IMR-90 (cell line): Measurements from ENCODE around the gene ADGRL3.

Experiments
- CEBPB ChIP-seq: IDR thresholded peaks from 2 replicates; pipeline ENCODE4 v1.6.1; 2012; ENCODE audit warnings: low read depth, low read length, improper control_type of control experiment
- CHD1 ChIP-seq: IDR thresholded peaks from 2 replicates; pipeline ENCODE4 v1.6.1; 2012; ENCODE audit warnings: low read depth, low read length, improper control_type of control experiment
- CTCF ChIP-seq: conservative IDR thresholded peaks from 2 replicates; pipeline ENCODE4 v1.5.1; 2012; ENCODE audit warnings: mild to moderate bottlenecking, low read depth, low read length, improper control_type of control experiment
- FOS ChIP-seq: fragments of 150-350 bp; IDR thresholded peaks from 2 replicates; pipeline ENCODE4 v1.6.1; 2016; ENCODE audit warnings: low read depth, low read length
- POLR2A ChIP-seq: IDR thresholded peaks from 2 replicates; pipeline ENCODE4 v1.6.1; 2012; ENCODE audit warnings: mild to moderate bottlenecking, low read depth, low read length
- RCOR1 ChIP-seq: IDR thresholded peaks from 2 replicates; pipeline ENCODE4 v1.6.1; 2012; ENCODE audit warnings: mild to moderate bottlenecking, low read length, improper control_type of control experiment; ENCODE audit not compliant: insufficient replicate concordance
- SMC3 ChIP-seq: fragments of 150-350 bp; IDR thresholded peaks from 2 replicates; pipeline ENCODE4 v1.6.1; 2016; ENCODE audit warnings: low read depth, mild to moderate bottlenecking, antibody characterized with exemption, low read length, moderate library complexity
- USF2 ChIP-seq: fragments of 150-350 bp; IDR thresholded peaks from 2 replicates; pipeline ENCODE4 v1.6.1; 2017; ENCODE audit warnings: mild to moderate bottlenecking, antibody characterized with exemption, low read length, low read depth

GRCh38 chr4:61853041-61853440 lies 652.9 kb downstream of the ADGRL3 start:
- TF ChIP-seq CTCF (no peak), RCOR1 (no peak), SMC3 (no peak), FOS (no peak), CHD1 (no peak), CEBPB (no peak), USF2 (no peak), POLR2A (no peak)
